SU-DHL-6 (cell line): ENCODE results near the gene ANO2.

Experiments
- EZH2phosphoT487 ChIP-seq: fragments of 200-600 bp; sonication (generic), shearing (Covaris generic); conservative IDR thresholded peaks from 2 replicates; pipeline ENCODE4 v1.6.1; 2018; ENCODE audit warnings: mild to moderate bottlenecking, antibody characterized with exemption, low read length, moderate library complexity, mixed read lengths
- TF ChIP-seq, protein P1 (sequence below): fragments of 200-600 bp; sonication (generic); IDR thresholded peaks from one replicate; pipeline ENCODE4 v1.5.1; 2017; ENCODE audit warnings: antibody characterized with exemption, mild to moderate bottlenecking, low read length, moderate library complexity; ENCODE audit not compliant: insufficient read depth, poor library complexity, severe bottlenecking

DNA sequence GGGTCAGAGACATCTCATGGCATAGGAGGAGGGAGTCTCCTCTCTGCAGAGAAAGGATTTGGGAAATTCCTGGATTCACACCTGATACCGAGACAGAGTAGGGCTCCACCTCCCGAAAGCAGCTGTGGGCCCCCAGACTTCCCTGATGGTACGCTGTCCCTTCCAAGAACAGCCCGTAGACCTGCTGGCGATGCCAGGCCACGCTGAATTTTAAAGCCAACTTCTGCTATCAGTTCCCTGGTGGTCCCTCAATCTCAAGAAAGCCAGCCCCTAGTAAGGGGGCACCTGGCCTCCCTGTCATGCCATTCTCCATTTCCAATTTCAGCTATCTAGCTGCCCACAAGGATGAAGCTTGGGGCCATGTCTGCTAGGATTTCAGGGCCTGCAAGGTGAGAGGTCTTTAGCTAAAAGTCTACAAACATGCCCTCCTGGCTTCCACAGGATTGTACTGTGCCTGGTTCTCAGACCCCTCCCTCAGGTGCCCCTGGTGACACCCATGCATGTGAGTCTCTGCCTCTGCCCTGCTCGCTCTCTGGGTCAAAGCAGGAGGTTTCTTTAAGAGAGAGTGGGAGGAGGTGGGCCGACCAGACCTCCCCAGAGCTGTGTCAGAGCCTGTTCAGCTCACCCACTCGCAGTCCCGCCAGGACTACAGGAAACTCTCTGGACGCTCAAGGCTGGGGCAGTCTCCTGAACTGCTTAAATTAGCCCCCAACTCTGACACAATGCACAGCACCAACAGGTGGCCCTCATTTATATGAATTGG, 30.5 kb downstream of the ANO2 start:
- TF ChIP-seq, protein P1, sequence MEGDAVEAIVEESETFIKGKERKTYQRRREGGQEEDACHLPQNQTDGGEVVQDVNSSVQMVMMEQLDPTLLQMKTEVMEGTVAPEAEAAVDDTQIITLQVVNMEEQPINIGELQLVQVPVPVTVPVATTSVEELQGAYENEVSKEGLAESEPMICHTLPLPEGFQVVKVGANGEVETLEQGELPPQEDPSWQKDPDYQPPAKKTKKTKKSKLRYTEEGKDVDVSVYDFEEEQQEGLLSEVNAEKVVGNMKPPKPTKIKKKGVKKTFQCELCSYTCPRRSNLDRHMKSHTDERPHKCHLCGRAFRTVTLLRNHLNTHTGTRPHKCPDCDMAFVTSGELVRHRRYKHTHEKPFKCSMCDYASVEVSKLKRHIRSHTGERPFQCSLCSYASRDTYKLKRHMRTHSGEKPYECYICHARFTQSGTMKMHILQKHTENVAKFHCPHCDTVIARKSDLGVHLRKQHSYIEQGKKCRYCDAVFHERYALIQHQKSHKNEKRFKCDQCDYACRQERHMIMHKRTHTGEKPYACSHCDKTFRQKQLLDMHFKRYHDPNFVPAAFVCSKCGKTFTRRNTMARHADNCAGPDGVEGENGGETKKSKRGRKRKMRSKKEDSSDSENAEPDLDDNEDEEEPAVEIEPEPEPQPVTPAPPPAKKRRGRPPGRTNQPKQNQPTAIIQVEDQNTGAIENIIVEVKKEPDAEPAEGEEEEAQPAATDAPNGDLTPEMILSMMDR, result no peak
- TF ChIP-seq EZH2phosphoT487, result no peak
